HG02678 (cell line): Measurements from ENCODE around the gene TMEM250.

Experiments used
- ATAC-seq: cut with Tn5 transposase; IDR thresholded peaks from one replicate; pipeline ENCODE4 v1.9.1; 2021; ENCODE audit warnings: mild to moderate bottlenecking, moderate library complexity; ENCODE audit not compliant: unreplicated experiment

TMEM250 gene

GRCh38 chr9:136084063-136084944 lies 34.4 kb downstream of the TMEM250 start:
- no peak for ATAC-seq

DNA sequence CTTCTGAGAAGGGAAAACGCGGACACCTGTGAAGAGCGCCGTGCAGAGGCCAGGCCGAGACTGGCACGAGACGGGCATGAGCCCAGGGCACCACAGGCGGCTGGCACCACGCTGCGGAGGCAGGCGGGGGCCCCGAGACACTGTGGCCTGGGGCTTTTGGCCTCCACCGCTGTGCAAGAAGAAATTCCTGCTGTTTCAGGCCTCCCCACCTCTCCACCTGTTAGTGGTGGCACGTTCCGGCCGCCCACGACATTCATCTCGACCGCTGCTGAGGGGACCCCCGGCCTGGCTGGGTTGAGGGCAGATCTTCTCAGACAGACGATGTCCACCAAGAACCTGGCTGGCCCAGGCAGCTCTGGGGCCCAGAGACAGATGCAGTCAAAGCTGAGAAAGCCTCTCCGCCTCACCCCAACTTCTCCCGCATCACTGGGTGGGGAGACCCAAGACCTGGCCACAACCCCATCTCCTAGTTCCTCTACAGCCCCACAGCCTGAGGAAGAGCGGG lies 35.1 kb downstream of the TMEM250 start:
- ATAC-seq = no peak

GRCh38 chr9:136082496-136083361 lies 35.9 kb downstream of the TMEM250 start:
- no peak for ATAC-seq

- ATAC-seq = no peak
Observed at GRCh38 chr9:136081826-136082495, 36.7 kb downstream of the TMEM250 start.

GRCh38 chr9:136081113-136081825 lies 37.4 kb downstream of the TMEM250 start:
- ATAC-seq = no peak

DNA sequence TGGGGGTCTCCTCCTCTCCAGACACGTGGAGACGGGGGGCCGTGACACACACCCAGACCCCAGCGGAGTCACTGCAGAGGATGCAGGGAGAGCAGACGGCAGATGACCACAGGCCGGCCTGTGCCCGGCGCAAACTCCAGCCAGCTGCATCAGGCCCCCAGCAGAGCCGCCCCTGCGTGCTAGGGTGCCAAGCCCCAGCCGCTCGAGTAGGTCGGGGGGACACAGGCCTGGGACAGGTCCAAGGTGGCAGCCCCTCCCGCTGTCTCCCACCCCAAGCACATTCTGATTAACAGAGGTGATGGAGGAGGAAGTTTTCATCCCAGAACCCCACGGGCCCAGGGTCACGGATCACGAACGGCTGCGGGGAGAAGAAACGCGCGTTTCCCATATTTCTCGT lies 38.0 kb downstream of the TMEM250 start:
- no peak for ATAC-seq

GRCh38 chr9:136079916-136080246 lies 38.8 kb downstream of the TMEM250 start:
- no peak for ATAC-seq

DNA sequence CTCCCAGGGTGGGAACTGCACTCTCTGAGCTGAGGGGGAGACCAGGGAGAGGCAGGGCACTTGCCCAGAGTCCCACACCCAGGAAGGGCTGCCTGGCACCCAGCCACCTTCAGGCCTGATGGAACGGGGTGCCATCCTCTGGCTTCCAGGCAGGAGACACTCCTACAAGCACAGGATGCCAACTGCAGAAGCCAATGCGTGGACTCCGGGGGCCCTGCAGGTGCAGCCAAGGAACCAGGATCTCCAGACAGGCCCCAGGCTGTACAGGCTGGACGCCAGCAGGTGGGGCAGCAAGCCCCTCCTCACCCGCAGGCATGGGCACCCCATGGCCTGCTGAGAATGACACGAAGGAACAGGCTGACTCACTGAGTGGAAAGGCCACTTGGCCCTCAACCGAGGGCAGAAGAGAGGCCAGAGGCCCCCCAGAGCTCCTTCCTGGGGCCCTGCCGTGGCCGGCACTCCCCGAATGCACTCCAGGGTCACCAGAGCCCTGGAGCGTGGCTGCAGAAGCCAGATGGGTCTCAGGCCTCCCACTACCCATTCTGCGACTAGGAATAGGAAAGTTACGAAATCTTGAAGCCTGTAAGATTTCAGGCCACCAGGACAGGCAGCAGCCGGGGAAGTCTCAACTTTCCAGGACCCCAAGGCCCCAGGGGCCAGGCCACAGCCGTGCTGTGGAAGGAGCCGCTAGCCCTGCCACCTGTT lies 39.3 kb downstream of the TMEM250 start:
- no peak for ATAC-seq

DNA sequence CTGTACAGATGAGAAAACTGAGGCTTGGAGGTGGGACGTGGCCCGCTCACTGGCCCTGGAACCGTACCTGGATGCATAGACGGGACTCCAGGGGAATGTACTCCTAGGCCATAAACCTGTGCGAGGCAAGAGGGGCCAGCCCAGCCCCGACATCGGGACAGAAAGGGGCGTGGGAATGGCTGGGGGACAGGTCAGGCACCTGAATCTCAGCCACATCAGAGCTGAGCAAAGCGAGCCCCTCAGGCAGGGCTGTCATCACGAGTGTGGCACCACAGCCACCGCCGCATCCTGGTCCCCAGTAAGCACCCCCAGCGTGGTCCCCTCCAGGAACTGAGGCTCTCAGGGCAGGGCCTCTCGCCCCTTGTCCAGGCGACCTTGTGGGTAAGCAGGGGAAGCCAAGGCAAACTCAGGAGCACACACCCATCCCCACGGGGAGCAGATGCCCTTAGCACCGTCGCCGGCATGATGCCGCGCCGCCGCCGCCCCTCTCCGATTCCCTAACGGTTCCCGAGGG lies 40.1 kb downstream of the TMEM250 start:
- ATAC-seq = no peak

- no peak for ATAC-seq
Observed at GRCh38 chr9:136078024-136078423, 40.7 kb downstream of the TMEM250 start.

DNA sequence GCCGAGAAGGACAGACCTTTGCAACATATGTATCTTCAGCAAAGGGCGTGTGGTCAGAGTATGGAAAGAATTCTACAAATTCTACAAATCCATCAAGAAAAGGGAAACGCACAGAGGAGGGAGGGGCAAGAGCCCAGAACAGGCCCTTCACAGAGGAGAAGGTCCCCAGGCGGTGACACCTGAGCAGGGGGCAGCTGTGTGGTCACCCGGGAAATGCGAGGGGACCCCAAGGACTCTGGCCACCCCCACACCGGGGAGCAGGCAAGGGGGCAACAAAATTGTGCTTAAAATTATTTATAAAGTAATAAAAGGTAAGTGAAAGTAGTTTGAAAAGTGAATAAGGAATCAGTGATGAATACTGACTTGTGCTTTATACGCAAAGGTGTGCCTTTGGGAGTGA lies 41.2 kb downstream of the TMEM250 start:
- ATAC-seq = no peak

GRCh38 chr9:136075881-136076678 lies 42.6 kb downstream of the TMEM250 start:
- no peak for ATAC-seq

DNA sequence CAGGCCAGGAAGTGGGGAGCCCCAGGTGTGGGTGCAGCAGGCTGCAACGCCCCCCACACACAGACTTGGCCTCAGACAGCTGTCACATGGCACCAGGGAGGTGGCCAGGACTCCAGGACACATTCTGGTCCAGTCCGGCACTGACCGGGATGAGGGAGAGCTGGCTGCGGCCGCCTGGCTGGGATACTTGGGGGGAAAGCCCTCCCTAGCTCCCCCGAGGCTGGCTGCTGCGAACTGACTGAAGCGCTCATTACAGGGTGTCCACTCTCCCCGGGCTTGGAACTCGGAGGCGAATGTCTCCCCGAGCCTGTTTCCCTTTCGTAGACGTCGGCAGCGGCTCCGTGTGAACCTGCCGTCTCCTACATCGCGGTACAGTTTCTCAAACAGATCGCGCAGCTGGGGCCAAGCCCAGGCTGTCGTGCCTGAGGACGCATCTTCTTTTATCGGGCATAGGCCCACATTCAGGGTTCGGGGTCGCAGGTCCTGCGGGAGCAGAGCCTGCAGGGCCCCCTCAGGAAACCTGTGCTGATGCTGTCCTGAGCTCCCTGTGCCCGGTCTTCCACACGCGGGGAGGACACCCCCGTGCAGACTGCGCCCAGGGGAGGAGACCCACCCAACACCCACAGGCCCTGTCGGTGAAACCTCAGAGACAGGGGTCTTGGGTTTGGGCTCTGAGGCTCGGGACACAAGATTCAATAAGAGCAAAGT lies 43.4 kb downstream of the TMEM250 start:
- no peak for ATAC-seq

- ATAC-seq = no peak
Observed at GRCh38 chr9:136074706-136075105, 44.0 kb downstream of the TMEM250 start.
